Activated T-cell treated with anti-CD3 and anti-CD28 coated beads for 1 hour (primary cell): ENCODE results near the gene PDE6A.
"Not testable (repeated sequence)": the region's sequence is repeated elsewhere in the genome, so short reads cannot be mapped to it uniquely, and the experiment has no call there.

Experiments used
- DNase-seq: peaks from one replicate; pipeline ENCODE4 v3.0.0-alpha.2; 2020; ENCODE audit warnings: low read depth

Gene PDE6A

GRCh38 chr5:149860801-149861322 lies 83.7 kb downstream of the PDE6A start:
- no peak for DNase-seq

- DNase-seq, result no peak
These were observed 84.8 kb downstream of the PDE6A start for GRCh38 chr5:149859746-149860145.

DNA sequence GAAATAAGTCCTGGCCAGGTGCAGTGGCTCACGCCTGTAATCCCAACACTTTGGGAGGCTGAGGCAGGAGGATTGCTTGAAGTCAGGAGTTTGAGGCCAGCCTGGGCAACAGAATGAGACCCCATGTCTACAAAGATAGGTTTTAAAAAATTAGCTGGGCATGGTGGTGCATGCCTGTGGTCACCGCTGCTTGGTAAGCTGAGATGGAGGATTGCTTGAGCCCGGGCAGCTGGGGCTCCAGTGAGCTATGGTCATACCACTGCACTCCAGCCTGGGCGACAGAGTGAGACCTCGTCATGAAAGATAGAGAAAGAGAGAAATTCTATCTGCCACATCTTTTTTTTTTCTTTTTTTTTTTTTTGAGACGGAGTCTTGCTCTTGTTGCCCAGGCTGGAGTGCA lies 86.1 kb downstream of the PDE6A start:
- DNase-seq, result not testable (repeated sequence)

DNA sequence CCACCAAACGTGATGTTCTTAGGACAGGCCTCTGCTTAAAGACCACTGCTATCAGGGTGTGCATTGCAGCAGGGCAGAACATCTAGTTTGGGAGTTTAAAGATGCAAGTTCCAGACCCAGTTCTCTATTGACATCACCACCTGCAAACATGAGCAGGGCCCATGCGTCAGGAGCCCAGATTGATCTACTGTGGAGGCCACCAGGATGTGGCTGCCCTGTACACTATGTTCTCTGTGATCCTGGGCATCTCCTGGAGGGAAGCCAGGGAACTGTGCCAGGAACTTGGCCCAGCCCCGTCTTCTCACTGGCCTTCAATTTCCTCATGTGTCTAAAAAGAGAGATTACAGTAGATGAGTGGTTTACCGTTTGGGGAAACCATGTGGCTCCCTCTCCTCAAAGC lies 87.1 kb downstream of the PDE6A start:
- DNase-seq, result no peak

DNA sequence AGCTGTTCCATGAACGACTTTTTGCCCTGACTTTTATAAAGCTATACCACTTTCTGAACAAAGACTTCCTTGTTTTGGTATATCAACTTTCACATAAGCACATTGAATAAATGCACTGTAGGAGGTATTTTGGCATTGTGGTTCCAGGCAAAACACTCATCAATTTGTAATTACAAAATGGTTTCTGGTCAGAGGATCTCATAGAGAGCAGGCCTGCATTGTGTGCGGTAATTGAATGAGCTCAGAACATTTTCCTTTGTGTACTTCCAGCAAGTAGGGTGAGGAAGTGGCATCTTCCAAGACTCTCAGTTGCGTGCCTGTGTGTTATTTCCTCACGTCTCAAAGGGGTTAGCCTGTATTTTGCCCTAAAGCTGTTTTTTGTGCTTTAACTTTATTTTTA lies 89.2 kb downstream of the PDE6A start:
- no peak for DNase-seq

DNA sequence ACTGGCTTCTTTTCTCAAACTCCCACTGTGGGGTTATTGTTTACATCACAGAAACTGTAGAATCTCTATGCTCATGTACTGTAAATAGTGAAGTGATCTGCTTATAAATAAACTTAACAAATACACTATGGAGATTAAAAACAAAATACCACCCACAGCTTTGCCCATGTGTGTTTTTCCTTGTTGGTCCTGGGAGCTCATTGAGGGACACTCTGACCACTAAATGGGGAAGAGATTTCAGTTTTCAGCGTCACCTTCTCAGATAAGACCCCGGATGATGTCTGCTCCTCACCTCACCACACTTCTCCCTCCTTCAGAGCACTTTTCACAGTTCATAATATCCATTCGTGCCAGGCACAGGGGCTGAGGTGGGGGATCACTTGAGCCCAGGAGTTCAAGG lies 89.7 kb downstream of the PDE6A start:
- DNase-seq, result no peak

DNA sequence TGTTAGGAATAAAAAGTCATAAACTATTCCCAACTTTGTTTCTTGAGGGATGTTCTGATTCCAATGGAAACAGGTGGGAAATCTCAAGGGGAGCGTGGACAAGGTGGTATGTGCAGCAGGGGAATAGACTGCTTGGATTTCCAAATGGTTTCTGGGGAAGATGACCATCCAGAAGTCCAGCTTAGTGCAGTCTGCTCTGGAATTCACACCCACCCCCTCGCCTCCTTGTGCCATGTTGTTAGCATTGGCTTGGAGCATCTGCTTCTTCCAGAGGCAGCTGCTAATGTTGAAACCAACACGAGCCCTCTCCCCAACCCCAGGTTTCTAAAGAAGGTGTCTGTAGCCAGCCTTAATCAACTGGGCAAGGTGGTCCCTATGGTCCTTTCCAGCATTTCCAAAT lies 90.9 kb downstream of the PDE6A start:
- DNase-seq, result no peak

GRCh38 chr5:149853331-149853648 lies 91.3 kb downstream of the PDE6A start:
- DNase-seq, result no peak

GRCh38 chr5:149852641-149853330 lies 91.8 kb downstream of the PDE6A start:
- peak; percentile 22 for DNase-seq

GRCh38 chr5:149851211-149851610 lies 93.4 kb downstream of the PDE6A start:
- no peak for DNase-seq

GRCh38 chr5:149849966-149850910 lies 94.4 kb downstream of the PDE6A start:
- DNase-seq, result no peak

DNA sequence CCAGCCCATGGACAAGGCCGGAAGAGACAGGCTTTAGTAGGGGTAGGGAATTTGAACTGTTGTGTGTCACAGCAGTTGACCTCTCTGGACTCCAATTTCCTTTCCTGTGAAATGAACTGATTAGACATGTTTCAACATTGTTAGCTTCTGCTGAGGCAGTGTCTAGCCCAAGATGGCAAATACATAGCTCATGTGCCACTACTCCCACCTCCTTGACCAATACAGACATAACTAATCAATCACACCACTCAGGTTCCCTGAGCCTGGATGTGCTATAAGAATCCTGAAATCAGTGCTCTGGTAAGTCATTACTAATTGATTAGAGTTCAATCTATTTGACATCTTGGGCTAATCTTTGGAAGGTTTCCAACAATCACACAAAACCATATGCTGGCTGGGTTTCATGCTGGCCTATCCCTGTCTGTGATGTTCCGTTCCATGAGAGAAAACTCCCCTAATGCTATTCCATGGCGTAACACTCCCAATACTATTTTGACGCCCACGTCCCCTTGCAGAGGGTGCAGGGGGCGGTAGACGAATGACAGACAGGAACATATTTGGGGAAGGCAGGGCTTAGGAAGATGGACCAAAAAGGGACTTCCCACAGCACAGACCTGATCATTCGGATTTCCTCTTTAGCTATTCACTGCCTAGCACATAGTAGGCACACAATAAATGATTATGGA lies 95.2 kb downstream of the PDE6A start:
- DNase-seq, result no peak

- DNase-seq, result no peak
These were observed 97.0 kb downstream of the PDE6A start for GRCh38 chr5:149847611-149848010.

GRCh38 chr5:149846021-149846420 lies 98.6 kb downstream of the PDE6A start:
- no peak for DNase-seq

DNA sequence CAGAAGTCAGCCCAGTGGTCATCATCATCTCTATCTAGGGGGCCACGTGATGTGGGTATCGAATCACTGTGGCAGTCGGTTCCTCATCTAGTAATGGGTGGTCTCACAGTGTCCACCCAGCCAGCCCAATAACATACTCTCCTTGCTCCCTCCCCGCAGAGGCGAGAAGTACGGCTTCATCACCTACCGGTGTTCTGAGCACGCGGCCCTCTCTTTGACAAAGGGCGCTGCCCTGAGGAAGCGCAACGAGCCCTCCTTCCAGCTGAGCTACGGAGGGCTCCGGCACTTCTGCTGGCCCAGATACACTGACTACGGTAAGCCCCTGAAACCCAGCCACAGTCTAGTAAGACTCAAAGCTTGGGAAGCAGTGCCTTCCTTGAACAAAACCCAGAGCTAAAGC lies 99.0 kb downstream of the PDE6A start:
- no peak for DNase-seq

DNA sequence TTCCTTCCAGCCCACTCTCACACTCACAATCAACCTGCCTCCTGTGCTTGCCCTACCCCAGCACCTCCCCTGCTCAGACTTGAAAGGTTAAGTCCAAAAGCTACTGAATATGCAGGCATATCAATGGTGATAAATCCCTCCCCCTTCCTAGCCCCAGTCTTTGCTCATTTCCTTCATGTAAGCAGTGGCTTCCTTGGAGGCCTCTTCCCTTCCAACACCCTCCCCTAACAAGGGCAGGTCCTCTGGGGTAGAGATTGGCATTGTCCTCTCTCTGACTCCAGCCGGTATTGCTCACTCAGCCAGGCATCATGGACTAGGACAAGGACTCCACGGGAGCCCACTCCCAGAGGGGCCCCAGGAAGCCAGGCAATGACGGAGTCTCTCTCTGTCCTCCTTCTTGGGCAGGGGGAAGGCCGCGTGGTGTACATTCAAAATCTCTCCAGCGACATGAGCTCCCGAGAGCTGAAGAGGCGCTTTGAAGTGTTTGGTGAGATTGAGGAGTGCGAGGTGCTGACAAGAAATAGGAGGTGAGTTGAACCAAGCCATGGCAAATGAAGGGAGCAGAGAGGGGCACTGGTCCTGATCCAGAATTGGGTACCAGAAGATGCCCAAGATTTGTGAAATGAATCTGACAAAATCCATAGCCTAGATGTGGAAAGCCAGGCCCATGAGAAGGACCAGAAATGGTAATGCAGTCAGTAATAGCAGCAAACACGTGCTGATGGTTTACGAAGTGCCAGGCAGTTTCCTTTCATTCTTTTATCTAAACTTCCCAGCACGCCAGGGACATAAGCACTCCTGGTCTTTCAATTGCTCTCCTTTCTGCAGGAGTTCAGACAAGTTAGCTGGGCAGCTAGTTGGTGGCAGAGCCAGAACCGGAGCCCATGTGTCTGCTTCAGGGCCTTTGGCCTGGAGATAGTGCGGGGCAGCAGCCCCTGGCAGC lies 102.5 kb downstream of the PDE6A start:
- DNase-seq, result no peak

DNA sequence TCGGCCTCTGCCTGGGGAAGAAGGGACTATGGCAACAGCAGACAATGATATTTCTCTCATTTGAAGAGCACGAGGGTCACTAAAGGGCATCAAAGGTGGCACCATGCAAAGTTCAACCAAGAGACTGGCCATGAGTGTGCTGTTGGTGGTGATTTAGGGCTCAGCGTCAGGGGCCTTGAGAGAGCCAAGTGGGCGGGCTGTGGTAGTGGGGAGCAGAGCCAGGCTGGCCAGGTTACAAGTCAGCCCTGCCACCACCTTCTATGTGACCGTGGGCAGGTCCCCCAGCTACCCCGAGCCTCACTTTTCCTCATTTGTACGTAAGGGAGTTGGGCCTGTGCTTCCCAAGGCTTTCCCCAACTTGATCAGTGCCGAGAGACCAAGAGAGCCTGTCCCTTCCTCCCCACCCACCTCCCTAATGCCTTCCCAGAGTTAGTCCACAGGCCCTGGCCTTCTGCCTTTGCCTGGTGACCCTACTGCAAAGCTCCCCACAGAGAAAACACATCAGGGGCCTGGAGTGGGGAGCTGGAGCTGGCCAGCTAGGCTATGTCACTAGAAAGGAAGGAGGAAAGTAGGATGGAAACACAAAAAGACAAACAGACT lies 104.3 kb downstream of the PDE6A start:
- no peak for DNase-seq

DNA sequence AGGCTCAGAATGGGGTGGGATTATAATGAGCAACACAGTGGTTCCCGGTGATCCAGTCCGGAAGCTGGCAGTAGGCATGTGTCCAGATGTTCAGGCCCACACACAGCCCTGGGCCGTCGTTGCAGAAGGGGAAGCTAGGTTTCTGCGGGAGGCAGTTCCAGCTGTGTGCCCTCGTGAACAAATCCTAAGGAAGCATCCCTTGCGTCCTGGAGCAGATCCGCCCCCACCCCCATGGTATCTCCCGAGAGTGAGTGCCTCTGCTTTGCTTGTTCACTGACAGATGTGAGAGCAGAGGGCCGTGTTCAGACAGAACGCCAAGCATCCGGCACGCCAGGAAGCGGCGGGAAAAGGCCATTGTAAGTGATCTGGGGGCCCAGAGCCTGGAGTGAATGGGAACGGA lies 104.8 kb downstream of the PDE6A start:
- no peak for DNase-seq

GRCh38 chr5:149838881-149839739 lies 105.5 kb downstream of the PDE6A start:
- DNase-seq, result no peak

- DNase-seq, result no peak
These were observed 106.8 kb downstream of the PDE6A start for GRCh38 chr5:149837680-149838269.
